Renal pelvis (tissue), 4 donors: ENCODE results near the gene UNC13B. TPM values are rescaled to one million over a fixed set of nuclear protein-coding genes. Genes with fewer than 3 reads are reported as not detected.
"Not testable (repeated sequence)": the region's sequence is repeated elsewhere in the genome, so short reads cannot be mapped to it uniquely, and the experiment has no call there.

Experiments
- DNase-seq: peaks from one replicate; pipeline ENCODE4 v3.0.0-alpha.2; 2013
- polyA plus RNA-seq, 3 donors: library from polyadenylated mRNA; unstranded; fragments of 120-200 nt; gene quantifications; one replicate each; pipeline ENCODE4 v1.2.1, GENCODE V29; 2013; ENCODE audit not compliant: insufficient read length in 3 of 3

Gene UNC13B
- polyA plus RNA-seq, 3 donors, result 26.4 to 30.7 (median 27.7) TPM

GRCh38 chr9:35158501-35159280 is 3.1 kb upstream of the UNC13B start:
- DNase-seq, result no peak

GRCh38 chr9:35162605-35163315 is 951 bp downstream of the UNC13B start:
- no peak for DNase-seq

GRCh38 chr9:35163413-35163812 is 1.6 kb downstream of the UNC13B start:
- no peak for DNase-seq

- DNase-seq, result no peak
These were observed 2.9 kb downstream of the UNC13B start for GRCh38 chr9:35164711-35165110.

GRCh38 chr9:35167429-35167828 is 5.6 kb downstream of the UNC13B start:
- not testable (repeated sequence) for DNase-seq

GRCh38 chr9:35168963-35169362 is 7.2 kb downstream of the UNC13B start:
- DNase-seq, result no peak

GRCh38 chr9:35172878-35173277 is 11.1 kb downstream of the UNC13B start:
- DNase-seq, result no peak

GRCh38 chr9:35177520-35177919 is 15.7 kb downstream of the UNC13B start:
- DNase-seq, result no peak

- DNase-seq, result no peak
These were observed 17.8 kb downstream of the UNC13B start for GRCh38 chr9:35179347-35180280.

GRCh38 chr9:35180801-35181200 is 19.0 kb downstream of the UNC13B start:
- DNase-seq, result no peak

GRCh38 chr9:35182401-35182800 is 20.6 kb downstream of the UNC13B start:
- not testable (repeated sequence) for DNase-seq

- not testable (repeated sequence) for DNase-seq
These were observed 21.4 kb downstream of the UNC13B start for GRCh38 chr9:35182996-35183754.

GRCh38 chr9:35183755-35184480 is 22.1 kb downstream of the UNC13B start:
- not testable (repeated sequence) for DNase-seq

- DNase-seq, result no peak
These were observed 24.7 kb downstream of the UNC13B start for GRCh38 chr9:35186524-35186923.

- no peak for DNase-seq
These were observed 28.4 kb downstream of the UNC13B start for GRCh38 chr9:35190203-35190602.

GRCh38 chr9:35191105-35191504 is 29.3 kb downstream of the UNC13B start:
- DNase-seq, result no peak

GRCh38 chr9:35193762-35194161 is 32.0 kb downstream of the UNC13B start:
- DNase-seq, result no peak

GRCh38 chr9:35195683-35196082 is 33.9 kb downstream of the UNC13B start:
- DNase-seq, result no peak

GRCh38 chr9:35198191-35198590 is 36.4 kb downstream of the UNC13B start:
- DNase-seq, result no peak

GRCh38 chr9:35203528-35203927 is 41.7 kb downstream of the UNC13B start:
- DNase-seq, result no peak

GRCh38 chr9:35205340-35205739 is 43.5 kb downstream of the UNC13B start:
- no peak for DNase-seq
